Smooth muscle cell of the brain vasculature (primary cell): ENCODE data around the gene TMED10.
A peak's percentile ranks its signal among the peaks of the same experiment; 100 is the strongest.

ENCODE experiments used
- DNase-seq: peaks from one replicate; pipeline ENCODE4 v3.0.0-alpha.2; 2012; ENCODE audit warnings: low read depth, low spot score

TMED10 gene

GRCh38 chr14:75176142-75176820, at the start of gene TMED10:
TSS of gene TMED10 (minus strand) at chr14:75176612. CDS start at chr14:75176579, 33 bp downstream.
- peak; percentile 74 for DNase-seq

- no peak for DNase-seq
Observed at GRCh38 chr14:75224561-75224960, 48.1 kb upstream of the TMED10 start.

GRCh38 chr14:75223664-75224154, 47.3 kb upstream of the TMED10 start:
- DNase-seq = no peak

- DNase-seq = peak; percentile 33
Observed at GRCh38 chr14:75222208-75222701, 45.8 kb upstream of the TMED10 start.

- no peak for DNase-seq
Observed at GRCh38 chr14:75221797-75222196, 45.4 kb upstream of the TMED10 start.

GRCh38 chr14:75220156-75220555, 43.7 kb upstream of the TMED10 start:
- no peak for DNase-seq

DNA sequence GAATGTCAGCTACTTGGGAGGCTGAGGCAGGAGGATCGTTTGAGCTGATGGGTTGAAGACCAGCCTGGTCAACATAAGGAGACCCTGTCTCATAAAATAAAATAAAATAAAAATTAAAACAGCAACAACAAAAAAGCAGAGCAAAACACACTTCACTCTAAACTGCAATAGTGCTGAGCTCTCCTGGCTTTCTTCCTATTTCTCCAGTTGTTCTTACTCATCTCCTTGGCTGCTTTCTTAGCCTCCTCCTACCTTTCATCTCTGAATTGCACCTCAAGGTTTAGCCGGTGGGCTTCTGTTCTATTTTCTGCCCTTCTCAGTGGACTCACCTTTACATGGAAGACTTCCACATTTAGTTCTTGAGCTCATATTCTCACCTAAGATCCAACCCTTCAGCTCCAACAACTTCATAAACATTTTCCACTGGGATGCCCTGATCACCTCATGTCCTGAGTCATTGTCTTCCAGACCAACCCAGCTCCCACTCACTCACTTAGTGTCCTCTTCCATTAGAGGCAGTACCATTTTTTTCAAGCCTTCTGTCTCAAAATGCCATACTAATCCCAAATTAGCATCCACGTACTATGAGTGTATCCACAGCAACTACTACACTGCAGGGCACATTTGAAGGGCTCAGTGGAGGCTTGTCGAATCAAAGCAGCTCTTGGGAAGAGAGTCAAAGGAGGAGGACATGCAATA, 41.2 kb upstream of the TMED10 start:
- DNase-seq = no peak

- no peak for DNase-seq
Observed at GRCh38 chr14:75216427-75217006, 40.1 kb upstream of the TMED10 start.

DNA sequence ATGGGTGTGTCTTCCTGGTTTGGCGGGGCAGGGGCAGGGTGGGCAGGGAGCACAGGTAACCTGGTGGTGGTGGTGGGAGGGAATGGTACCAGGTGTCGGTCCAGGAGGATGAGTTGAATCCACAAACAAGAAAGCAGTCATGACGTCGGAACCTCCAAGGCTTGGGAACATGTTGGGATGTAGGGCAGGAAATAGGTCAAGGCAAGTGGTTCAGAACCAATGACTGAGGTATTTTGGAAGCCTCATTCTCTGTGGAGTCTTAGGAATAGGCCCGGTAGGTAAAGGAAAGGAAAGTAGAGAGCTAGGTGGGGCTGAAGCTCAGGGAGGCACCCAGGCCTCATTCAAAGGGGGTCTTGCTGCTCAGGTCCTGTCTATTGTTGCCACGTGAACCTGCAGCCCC, 39.1 kb upstream of the TMED10 start:
- DNase-seq = no peak

DNA sequence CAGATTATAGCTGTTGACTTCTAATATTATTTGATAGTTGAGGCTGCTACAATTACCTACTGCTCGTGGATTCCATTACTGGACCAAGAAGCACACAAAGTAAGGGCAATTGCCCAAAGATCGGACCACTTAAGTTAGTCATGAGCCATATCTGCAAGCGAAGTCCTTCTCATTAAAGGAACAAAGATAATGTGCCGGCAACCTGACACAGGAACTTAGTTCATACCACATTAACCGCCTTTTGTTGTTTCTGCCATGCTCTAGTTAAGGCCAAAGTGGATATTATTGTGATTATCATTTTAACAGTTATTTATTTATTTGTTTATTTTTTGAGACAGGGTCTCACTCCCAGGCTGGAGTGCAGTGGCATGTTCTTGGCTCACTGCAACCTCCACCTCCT, 38.1 kb upstream of the TMED10 start:
- DNase-seq = no peak

DNA sequence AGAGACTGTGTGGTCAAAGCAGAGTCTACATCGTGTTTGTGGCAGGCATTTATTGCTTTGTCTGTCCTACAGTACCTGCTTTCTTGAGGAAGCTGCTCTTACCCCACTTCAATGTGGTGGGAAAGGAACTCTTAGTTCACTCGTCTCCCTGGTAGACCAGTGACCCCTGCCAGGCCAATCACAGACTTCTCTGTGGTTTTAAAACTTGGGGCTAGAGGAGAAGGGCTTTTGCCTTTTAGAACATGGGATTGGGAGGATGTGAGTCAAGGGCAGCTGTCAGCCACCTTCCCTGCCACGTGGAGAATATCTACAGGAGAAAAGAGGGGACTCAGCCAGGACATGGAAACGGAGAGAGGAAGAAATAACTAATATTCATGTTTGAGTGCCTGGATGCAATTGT, 36.8 kb upstream of the TMED10 start:
- no peak for DNase-seq

DNA sequence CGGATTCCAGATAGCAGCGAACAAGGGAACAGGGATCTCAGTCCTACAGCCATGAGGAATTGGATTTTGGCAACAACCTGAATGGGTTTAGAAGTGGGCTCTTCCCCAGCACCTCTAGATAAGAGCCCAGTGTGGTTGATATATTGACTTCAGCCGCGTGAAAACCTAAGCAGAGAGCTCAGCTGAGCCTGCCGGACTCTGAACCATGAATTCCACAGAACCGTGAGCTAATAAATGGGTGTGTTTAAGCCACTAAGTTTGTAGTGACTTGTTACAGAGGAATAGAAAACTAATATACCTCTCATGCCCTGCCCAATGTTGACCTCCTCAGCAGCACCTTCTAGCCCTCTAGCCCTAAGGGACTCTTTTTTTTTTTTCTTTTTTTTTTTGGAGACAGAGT, 32.4 kb upstream of the TMED10 start:
- DNase-seq = no peak

DNA sequence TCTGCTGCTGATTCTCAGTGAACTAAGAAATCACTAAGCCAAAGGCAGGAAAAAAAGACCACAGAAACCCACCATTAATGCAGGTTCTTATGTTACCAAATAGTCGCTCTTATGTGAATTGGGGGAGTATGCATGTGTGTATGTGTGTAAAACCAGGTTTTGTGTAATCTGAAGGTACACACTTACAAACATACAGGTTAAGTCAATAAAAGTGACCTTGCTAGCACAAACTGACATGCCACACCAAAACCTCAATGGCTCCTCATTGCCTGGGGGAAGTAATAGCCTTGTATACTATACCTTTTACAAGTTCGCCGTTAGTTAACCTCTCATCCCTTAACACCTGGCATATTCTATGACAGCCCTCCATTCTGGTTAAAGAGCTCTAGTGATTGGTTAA, 29.8 kb upstream of the TMED10 start:
- no peak for DNase-seq

DNA sequence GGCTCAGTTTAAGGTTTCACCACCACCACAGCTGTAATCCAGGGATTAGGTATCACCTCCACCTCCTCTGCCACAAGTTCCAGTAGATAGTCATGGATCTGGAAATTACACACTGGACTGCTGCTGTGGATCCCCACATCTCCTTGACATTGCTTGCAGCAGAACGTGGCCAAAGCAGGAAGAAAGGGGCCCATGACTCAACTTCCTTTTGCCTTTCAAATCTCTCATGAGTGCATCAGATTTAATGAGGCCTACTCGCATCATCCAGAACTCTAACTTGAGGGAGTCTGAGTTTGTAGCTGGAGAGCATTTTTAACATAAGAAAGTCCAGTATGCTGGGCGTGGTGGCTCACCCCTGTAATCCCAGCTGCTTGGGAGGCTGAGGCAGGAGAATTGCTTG, 29.2 kb upstream of the TMED10 start:
- no peak for DNase-seq

DNA sequence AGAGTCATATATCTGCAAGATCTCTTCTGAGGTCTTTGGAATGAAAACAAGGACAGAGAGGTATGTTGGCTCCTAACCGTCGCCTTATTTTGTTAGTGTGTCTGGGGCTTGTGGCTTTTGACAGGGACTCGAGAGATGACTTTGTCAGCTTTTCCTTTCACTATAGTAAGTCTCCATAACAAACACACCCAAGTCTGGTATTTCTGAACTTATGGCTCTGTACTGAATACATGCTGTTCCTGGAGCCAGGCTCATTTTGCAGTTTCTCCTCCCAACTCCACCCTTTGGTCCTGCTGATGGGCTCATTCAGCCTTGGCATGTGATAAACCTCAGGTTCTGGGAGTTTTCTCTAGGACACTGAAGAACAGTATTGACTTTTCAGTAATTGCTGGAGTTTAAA, 27.7 kb upstream of the TMED10 start:
- no peak for DNase-seq

DNA sequence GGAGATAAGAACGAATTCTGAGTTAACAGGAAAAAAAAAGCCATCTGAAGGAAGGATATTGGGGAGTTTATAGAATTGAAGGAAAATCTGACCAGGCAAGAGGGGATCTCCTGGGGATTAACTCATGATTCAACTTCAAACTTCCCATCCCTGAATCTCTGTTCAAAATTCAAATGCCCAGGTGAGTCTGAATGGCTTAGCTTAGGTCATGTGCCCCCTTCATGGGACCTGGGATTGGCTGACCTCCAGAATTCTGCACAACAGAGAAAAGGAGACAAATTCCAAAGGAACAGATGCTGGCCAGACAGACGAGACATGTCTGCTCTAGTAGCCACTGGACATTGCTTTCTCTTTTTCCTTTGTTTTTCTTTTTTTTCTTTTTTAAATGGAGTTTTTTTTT, 26.2 kb upstream of the TMED10 start:
- DNase-seq = no peak

DNA sequence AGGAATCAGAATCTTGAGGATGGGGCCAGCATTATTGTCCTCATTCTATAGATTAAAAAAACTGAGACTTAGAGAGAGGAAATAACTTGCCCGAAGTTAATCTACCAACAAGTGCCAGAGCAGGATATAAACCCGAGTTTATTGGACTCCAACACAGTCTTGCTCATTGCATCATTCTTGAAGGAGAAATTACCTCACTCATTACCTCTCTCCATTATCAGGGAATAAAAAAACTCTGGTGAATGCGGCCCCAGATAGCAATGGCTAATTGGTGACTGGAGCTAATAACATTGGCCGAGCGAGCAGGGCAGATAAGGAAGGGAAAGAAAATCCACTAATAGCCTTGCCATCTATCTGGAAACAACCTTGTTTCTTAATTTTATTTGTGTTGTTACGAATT, 24.7 kb upstream of the TMED10 start:
- no peak for DNase-seq

DNA sequence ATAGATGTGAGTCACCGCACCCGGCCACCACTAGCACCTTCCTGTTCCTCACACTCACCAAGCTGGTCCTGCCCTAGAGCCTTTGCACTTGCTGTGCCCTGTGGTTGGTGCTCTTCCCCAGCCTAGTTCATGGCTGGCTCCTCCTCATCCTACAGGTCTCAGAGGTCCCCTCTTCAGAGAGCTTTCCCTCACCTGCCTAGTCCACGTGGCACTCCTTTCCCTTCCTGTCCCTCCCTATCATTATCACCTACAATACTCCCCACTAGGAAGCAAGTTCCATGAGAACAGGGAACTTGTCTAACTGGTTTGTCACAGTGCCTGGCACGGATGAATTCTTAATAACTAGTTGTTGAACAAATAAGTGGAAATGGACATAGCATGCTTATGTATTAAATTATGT, 24.0 kb upstream of the TMED10 start:
- no peak for DNase-seq

GRCh38 chr14:75198291-75198933, 22.0 kb upstream of the TMED10 start:
- no peak for DNase-seq

GRCh38 chr14:75197338-75197737, 20.9 kb upstream of the TMED10 start:
- DNase-seq = no peak

DNA sequence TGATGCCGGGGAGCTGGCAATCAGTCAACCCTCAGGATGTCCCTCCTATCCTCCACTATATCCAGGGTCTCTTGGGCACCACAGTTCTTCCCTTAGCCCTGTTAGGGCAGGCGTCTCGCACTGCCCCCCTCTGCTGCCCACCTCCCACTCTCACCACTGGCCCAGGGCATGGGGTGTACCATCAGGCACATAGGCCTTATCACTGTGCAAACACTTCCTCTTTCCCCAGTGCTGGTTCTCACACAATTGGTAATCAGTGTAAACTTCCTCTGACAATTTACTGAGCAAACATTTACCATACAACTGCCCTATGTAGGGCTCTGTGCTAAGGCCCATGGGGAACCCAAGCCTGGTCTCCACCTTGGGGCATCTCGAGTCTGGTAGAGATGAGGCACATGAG, 20.1 kb upstream of the TMED10 start:
- DNase-seq = no peak

- DNase-seq = no peak
Observed at GRCh38 chr14:75196064-75196463, 19.7 kb upstream of the TMED10 start.
